SK-N-SH treated with all-trans-retinoic acid at 6 μM for 48 hours (cell line): Measurements from ENCODE around the gene GNPDA2.

Source experiments
- ATAC-seq: fragments of 200-7000 bp; cut with Tn5 transposase; 3 replicates; pipeline ENCODE4 v1.9.1; 2020; ENCODE audit warnings: mild to moderate bottlenecking, moderate library complexity
- ARNTL ChIP-seq: fragments of 450-650 bp; formaldehyde crosslinking; IDR thresholded peaks from 2 replicates; pipeline ENCODE4 v1.5.0; 2020; ENCODE audit warnings: low read depth, mild to moderate bottlenecking, moderate library complexity, borderline replicate concordance
- BACH2 ChIP-seq: fragments of 250-450 bp; sonication (Bioruptor Pico); IDR thresholded peaks from 2 replicates; pipeline ENCODE4 v1.9.0; 2021; ENCODE audit warnings: mild to moderate bottlenecking, borderline replicate concordance
- CSDC2 ChIP-seq: fragments of 250-450 bp; sonication (Bioruptor Pico); IDR thresholded peaks from 2 replicates; pipeline ENCODE4 v1.5.0; 2020; ENCODE audit warnings: mild to moderate bottlenecking, moderate library complexity
- ESRRG ChIP-seq: fragments of 250-450 bp; sonication (Bioruptor Pico); IDR thresholded peaks from 2 replicates; pipeline ENCODE4 v1.6.1; 2021; ENCODE audit warnings: mild to moderate bottlenecking
- ISL1 ChIP-seq: fragments of 250-450 bp; sonication (Bioruptor Pico); IDR thresholded peaks from 2 replicates; pipeline ENCODE4 v2.1.2; 2022; ENCODE audit warnings: mild to moderate bottlenecking, moderate library complexity
- OSR1 ChIP-seq: fragments of 250-450 bp; sonication (Bioruptor Pico); IDR thresholded peaks from 2 replicates; pipeline ENCODE4 v1.8.0; 2022; ENCODE audit warnings: moderate library complexity, mild to moderate bottlenecking, inconsistent platforms
- PATZ1 ChIP-seq: fragments of 250-450 bp; sonication (Bioruptor Pico); IDR thresholded peaks from 2 replicates; pipeline ENCODE4 v1.8.0; 2020; ENCODE audit warnings: mild to moderate bottlenecking, moderate library complexity, borderline replicate concordance
- PPARA ChIP-seq: fragments of 250-450 bp; sonication (Bioruptor Pico); IDR thresholded peaks from 2 replicates; pipeline ENCODE4 v1.5.0; 2020; ENCODE audit warnings: mild to moderate bottlenecking, borderline replicate concordance
- RARB ChIP-seq: fragments of 250-450 bp; sonication (Bioruptor Pico); IDR thresholded peaks from 2 replicates; pipeline ENCODE4 v1.8.0; 2021; ENCODE audit warnings: mild to moderate bottlenecking, moderate library complexity
- SNAI2 ChIP-seq: fragments of 250-450 bp; sonication (Bioruptor Pico); IDR thresholded peaks from 2 replicates; pipeline ENCODE4 v1.5.0; 2020; ENCODE audit warnings: mild to moderate bottlenecking, moderate library complexity
- TCF4 ChIP-seq: fragments of 250-450 bp; sonication (Bioruptor Pico); IDR thresholded peaks from 2 replicates; pipeline ENCODE4 v1.8.0; 2021; ENCODE audit warnings: mild to moderate bottlenecking, moderate library complexity, borderline replicate concordance
- TOX ChIP-seq: fragments of 250-450 bp; sonication (Bioruptor Pico); IDR thresholded peaks from 2 replicates; pipeline ENCODE4 v1.8.0; 2021; ENCODE audit warnings: mild to moderate bottlenecking, moderate library complexity, borderline replicate concordance
- TSHZ2 ChIP-seq: fragments of 250-450 bp; sonication (Bioruptor Pico); IDR thresholded peaks from 2 replicates; pipeline ENCODE4 v1.5.0; 2020; ENCODE audit warnings: mild to moderate bottlenecking, moderate library complexity
- ZC3H10 ChIP-seq: fragments of 250-450 bp; sonication (Bioruptor Pico); IDR thresholded peaks from 2 replicates; pipeline ENCODE4 v1.5.1; 2021; ENCODE audit warnings: mild to moderate bottlenecking, moderate library complexity
- ZFP3 ChIP-seq: fragments of 250-450 bp; sonication (Bioruptor Pico); IDR thresholded peaks from 2 replicates; pipeline ENCODE4 v1.5.0; 2020; ENCODE audit warnings: mild to moderate bottlenecking, moderate library complexity
- ZFP30 ChIP-seq: fragments of 450-650 bp; formaldehyde crosslinking; IDR thresholded peaks from 2 replicates; pipeline ENCODE4 v1.5.0; 2022; ENCODE audit warnings: mild to moderate bottlenecking, moderate library complexity
- ZNF565 ChIP-seq: fragments of 450-650 bp; formaldehyde crosslinking; conservative IDR thresholded peaks from 2 replicates; pipeline ENCODE4 v1.5.0; 2020; ENCODE audit warnings: low read depth, mild to moderate bottlenecking, moderate library complexity
- ZNF70 ChIP-seq: fragments of 450-650 bp; formaldehyde crosslinking; IDR thresholded peaks from 2 replicates; pipeline ENCODE4 v1.5.0; 2020; ENCODE audit warnings: mild to moderate bottlenecking, moderate library complexity
- ZNF8 ChIP-seq: fragments of 450-650 bp; formaldehyde crosslinking; IDR thresholded peaks from 2 replicates; pipeline ENCODE4 v1.5.0; 2020; ENCODE audit warnings: mild to moderate bottlenecking, moderate library complexity
- TF ChIP-seq, protein P1 (sequence below): fragments of 250-450 bp; sonication (Bioruptor Pico); IDR thresholded peaks from 2 replicates; pipeline ENCODE4 v1.5.1; 2021; ENCODE audit warnings: mild to moderate bottlenecking, moderate library complexity
- TF ChIP-seq, protein P2 (sequence below): fragments of 250-450 bp; sonication (Bioruptor Pico); IDR thresholded peaks from 2 replicates; pipeline ENCODE4 v1.8.0; 2021; ENCODE audit warnings: low read depth, mild to moderate bottlenecking, moderate library complexity, borderline replicate concordance
- TF ChIP-seq, protein P3 (sequence below): fragments of 250-450 bp; sonication (Bioruptor Pico); IDR thresholded peaks from 2 replicates; pipeline ENCODE4 v1.5.1; 2020; ENCODE audit warnings: low read depth, mild to moderate bottlenecking, moderate library complexity

Gene GNPDA2

DNA sequence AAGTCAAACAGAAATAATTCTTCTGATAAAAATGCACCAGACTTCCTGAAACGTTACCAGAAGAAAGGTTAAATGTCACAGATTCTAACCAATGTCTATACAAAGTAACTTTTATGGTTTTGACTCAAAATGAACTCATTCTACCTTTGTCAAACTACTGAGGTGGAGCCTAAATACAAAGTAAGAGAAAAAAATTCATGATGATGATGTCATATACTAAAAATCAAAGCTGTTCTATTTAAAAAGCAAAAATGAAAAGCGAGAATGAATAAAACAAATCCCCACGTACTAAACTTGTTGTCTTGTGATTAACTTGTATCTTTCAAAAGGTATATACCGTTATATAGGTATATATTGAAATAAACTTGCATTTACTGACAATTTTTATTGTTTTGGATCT is 21.7 kb downstream of the GNPDA2 start:
- TF ChIP-seq ZNF70 (CRISPR knock-in tag): no peak
- no peak for TF ChIP-seq ZNF8
- TF ChIP-seq ZFP30 (CRISPR knock-in tag): no peak
- no peak for TF ChIP-seq BACH2 (CRISPR knock-in tag)
- TF ChIP-seq TCF4 (CRISPR knock-in tag): no peak
- ATAC-seq: no peak

- no peak for TF ChIP-seq PPARA (CRISPR knock-in tag)
- no peak for TF ChIP-seq TOX (CRISPR knock-in tag)
- TF ChIP-seq ESRRG (CRISPR knock-in tag): no peak
- no peak for TF ChIP-seq ZNF8
- no peak for TF ChIP-seq ISL1 (CRISPR knock-in tag)
- TF ChIP-seq SNAI2 (CRISPR knock-in tag): no peak
- TF ChIP-seq ZNF565 (CRISPR knock-in tag): no peak
- TF ChIP-seq ZFP30 (CRISPR knock-in tag): no peak
- TF ChIP-seq, protein P1, sequence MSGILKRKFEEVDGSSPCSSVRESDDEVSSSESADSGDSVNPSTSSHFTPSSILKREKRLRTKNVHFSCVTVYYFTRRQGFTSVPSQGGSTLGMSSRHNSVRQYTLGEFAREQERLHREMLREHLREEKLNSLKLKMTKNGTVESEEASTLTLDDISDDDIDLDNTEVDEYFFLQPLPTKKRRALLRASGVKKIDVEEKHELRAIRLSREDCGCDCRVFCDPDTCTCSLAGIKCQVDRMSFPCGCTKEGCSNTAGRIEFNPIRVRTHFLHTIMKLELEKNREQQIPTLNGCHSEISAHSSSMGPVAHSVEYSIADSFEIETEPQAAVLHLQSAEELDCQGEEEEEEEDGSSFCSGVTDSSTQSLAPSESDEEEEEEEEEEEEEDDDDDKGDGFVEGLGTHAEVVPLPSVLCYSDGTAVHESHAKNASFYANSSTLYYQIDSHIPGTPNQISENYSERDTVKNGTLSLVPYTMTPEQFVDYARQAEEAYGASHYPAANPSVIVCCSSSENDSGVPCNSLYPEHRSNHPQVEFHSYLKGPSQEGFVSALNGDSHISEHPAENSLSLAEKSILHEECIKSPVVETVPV (CRISPR knock-in tag): no peak
- TF ChIP-seq, protein P2, sequence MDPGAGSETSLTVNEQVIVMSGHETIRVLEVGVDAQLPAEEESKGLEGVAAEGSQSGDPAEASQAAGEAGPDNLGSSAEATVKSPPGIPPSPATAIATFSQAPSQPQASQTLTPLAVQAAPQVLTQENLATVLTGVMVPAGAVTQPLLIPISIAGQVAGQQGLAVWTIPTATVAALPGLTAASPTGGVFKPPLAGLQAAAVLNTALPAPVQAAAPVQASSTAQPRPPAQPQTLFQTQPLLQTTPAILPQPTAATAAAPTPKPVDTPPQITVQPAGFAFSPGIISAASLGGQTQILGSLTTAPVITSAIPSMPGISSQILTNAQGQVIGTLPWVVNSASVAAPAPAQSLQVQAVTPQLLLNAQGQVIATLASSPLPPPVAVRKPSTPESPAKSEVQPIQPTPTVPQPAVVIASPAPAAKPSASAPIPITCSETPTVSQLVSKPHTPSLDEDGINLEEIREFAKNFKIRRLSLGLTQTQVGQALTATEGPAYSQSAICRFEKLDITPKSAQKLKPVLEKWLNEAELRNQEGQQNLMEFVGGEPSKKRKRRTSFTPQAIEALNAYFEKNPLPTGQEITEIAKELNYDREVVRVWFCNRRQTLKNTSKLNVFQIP (CRISPR knock-in tag): no peak
- TF ChIP-seq RARB: no peak
- no peak for TF ChIP-seq ARNTL
- TF ChIP-seq, protein P3, sequence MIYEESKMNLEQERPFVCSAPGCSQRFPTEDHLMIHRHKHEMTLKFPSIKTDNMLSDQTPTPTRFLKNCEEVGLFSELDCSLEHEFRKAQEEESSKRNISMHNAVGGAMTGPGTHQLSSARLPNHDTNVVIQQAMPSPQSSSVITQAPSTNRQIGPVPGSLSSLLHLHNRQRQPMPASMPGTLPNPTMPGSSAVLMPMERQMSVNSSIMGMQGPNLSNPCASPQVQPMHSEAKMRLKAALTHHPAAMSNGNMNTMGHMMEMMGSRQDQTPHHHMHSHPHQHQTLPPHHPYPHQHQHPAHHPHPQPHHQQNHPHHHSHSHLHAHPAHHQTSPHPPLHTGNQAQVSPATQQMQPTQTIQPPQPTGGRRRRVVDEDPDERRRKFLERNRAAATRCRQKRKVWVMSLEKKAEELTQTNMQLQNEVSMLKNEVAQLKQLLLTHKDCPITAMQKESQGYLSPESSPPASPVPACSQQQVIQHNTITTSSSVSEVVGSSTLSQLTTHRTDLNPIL: no peak
- no peak for TF ChIP-seq PATZ1 (CRISPR knock-in tag)
- TF ChIP-seq ZC3H10 (CRISPR knock-in tag): no peak
- no peak for ATAC-seq
Observed at GRCh38 chr4:44701037-44701436, 25.3 kb downstream of the GNPDA2 start.

GRCh38 chr4:44700427-44700826 is 25.9 kb downstream of the GNPDA2 start:
- TF ChIP-seq CSDC2 (CRISPR knock-in tag) (no peak), ZFP3 (CRISPR knock-in tag) (no peak), ZFP30 (CRISPR knock-in tag) (no peak), TSHZ2 (CRISPR knock-in tag) (no peak), PPARA (CRISPR knock-in tag) (no peak), ZNF8 (no peak), ZNF565 (CRISPR knock-in tag) (no peak), ISL1 (CRISPR knock-in tag) (no peak), TOX (CRISPR knock-in tag) (no peak), RARB (no peak), ZNF70 (CRISPR knock-in tag) (no peak), OSR1 (no peak), ESRRG (CRISPR knock-in tag) (no peak), PATZ1 (CRISPR knock-in tag) (no peak)
- TF ChIP-seq, protein P3: no peak
- ATAC-seq: no peak
